ENCODE data around the gene C16orf89.

DNA sequence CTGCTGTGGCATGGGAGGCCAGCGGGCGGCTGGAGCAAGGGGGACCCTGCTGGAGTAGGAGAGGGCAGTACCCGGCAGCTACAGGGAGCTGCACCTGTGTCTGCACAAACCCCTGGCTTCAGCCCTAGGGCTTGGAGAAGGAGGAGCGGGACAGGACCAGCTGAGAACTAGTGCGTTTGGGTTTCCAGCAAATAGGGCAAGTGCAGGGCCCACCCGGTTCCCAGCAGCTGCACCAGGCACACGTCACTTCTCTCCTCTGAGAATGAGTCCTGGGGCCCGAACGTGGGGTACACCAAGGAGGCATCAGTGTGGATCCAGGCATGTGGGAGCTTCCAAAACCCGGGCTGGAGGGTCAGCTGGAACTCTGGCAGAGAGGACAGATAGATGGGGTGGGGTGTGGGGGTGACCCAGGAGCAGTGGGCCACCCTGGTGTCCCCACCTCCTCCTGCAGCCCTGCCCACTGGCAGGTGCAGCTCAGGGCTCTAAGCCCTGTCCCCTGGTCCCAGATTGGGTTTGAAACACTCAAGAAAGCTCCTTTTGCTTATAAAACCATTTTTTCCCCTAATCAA is 5.6 kb downstream of the C16orf89 start:
- TF ChIP-seq, protein P1, sequence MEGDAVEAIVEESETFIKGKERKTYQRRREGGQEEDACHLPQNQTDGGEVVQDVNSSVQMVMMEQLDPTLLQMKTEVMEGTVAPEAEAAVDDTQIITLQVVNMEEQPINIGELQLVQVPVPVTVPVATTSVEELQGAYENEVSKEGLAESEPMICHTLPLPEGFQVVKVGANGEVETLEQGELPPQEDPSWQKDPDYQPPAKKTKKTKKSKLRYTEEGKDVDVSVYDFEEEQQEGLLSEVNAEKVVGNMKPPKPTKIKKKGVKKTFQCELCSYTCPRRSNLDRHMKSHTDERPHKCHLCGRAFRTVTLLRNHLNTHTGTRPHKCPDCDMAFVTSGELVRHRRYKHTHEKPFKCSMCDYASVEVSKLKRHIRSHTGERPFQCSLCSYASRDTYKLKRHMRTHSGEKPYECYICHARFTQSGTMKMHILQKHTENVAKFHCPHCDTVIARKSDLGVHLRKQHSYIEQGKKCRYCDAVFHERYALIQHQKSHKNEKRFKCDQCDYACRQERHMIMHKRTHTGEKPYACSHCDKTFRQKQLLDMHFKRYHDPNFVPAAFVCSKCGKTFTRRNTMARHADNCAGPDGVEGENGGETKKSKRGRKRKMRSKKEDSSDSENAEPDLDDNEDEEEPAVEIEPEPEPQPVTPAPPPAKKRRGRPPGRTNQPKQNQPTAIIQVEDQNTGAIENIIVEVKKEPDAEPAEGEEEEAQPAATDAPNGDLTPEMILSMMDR (IDR thresholded peaks at IDR 0.05) = no peak
- no peak for TF ChIP-seq EP300 (IDR thresholded peaks at IDR 0.05)
- TF ChIP-seq POLR2A (IDR thresholded peaks at IDR 0.05) = no peak
